Astrocyte of the spinal cord (primary cell): ENCODE data around the gene KDM6B.

Source experiments
- DNase-seq: peaks from one replicate; pipeline ENCODE4 v3.0.0; 2011; ENCODE audit warnings: low read depth, low spot score
- H3K4me3 ChIP-seq: 2 replicates; pipeline ENCODE4 v1.5.1; 2011; ENCODE audit warnings: low read depth, mild to moderate bottlenecking, low read length, moderate library complexity
- CTCF ChIP-seq: IDR thresholded peaks from 2 replicates; pipeline ENCODE4 v1.5.1; 2012; ENCODE audit warnings: low read depth, mild to moderate bottlenecking, low read length, inconsistent platforms
- in situ Hi-C: cut with HindIII; loops from 2 replicates; pipeline ENCODE4 v1.10.0; 2017; ENCODE audit warnings: low sequenced_read_pairs

KDM6B gene

GRCh38 chr17:7840875-7841274 lies 6.9 kb downstream of the KDM6B start:
- no peak for TF ChIP-seq CTCF
- in situ Hi-C loops = no loop called here
- DNase-seq = no peak
- H3K4me3 ChIP-seq = no peak overlapping the region

GRCh38 chr17:7841396-7841914 lies 7.4 kb downstream of the KDM6B start:
- in situ Hi-C loops = no loop called here
- peak; percentile 95 for DNase-seq
- TF ChIP-seq CTCF = peak; percentile 9
- H3K4me3 ChIP-seq = peak overlapping the region; percentile 59

GRCh38 chr17:7841915-7842379 lies 7.9 kb downstream of the KDM6B start:
- in situ Hi-C loops = no loop called here
- peak overlapping the region; percentile 59 for H3K4me3 ChIP-seq
- no peak for TF ChIP-seq CTCF
- DNase-seq = peak; percentile 90

- peak overlapping the region; percentile 59 for H3K4me3 ChIP-seq
- peak; percentile 95 for DNase-seq
Measured at GRCh38 chr17:7842380-7843256, 8.6 kb downstream of the KDM6B start.

GRCh38 chr17:7843257-7843535 lies 9.2 kb downstream of the KDM6B start:
- TF ChIP-seq CTCF = no peak

More at GRCh38 chr17:7842380-7843256, 8.6 kb downstream of the KDM6B start:
- in situ Hi-C loops = no loop called here
- no peak for TF ChIP-seq CTCF

GRCh38 chr17:7843536-7844291 lies 9.7 kb downstream of the KDM6B start:
- peak overlapping the region; percentile 59 for H3K4me3 ChIP-seq
- in situ Hi-C loops = no loop called here
- DNase-seq = peak; percentile 90
- no peak for TF ChIP-seq CTCF

More at GRCh38 chr17:7843257-7843535, 9.2 kb downstream of the KDM6B start:
- in situ Hi-C loops = no loop called here
- DNase-seq = no peak
- H3K4me3 ChIP-seq = peak overlapping the region; percentile 59
